Common myeloid progenitor, CD34-positive (primary cell): ENCODE measurements around the gene NRL.
A peak's percentile ranks its signal among the peaks of the same experiment; 100 is the strongest.
"Not testable (repeated sequence)": the region's sequence is repeated elsewhere in the genome, so short reads cannot be mapped to it uniquely, and the experiment has no call there.

Source experiments
- CTCF ChIA-PET: fragments of 350-600 bp; sonication (Branson Sonifier 250); formaldehyde crosslinking; loops from one replicate; lab custom pipeline; 2021; ENCODE audit warnings: antibody characterized with exemption; lab: Charles Lee
- POLR2A ChIA-PET: fragments of 350-600 bp; sonication (Branson Sonifier 250); formaldehyde crosslinking; loops from one replicate; lab custom pipeline; 2021; ENCODE audit warnings: antibody characterized with exemption; lab: Charles Lee
- DNase-seq, 3 donors: peaks; one replicate each; pipeline versions ENCODE4 v3.0.0 to v3.0.0-alpha.2; 2013
- H3K27ac ChIP-seq, 2 experiments: 1 replicate in 1 of 2; 2 replicates in 1 of 2; pipeline ENCODE4 v1.7.0; 2013; ENCODE audit warnings: inconsistent platforms in 2 of 2, low read length in 2 of 2, mild to moderate bottlenecking in 2 of 2, low read depth in 1 of 2, moderate library complexity in 1 of 2; ENCODE audit not compliant: severe bottlenecking in 2 of 2, insufficient read depth in 1 of 2, poor library complexity in 1 of 2
- H3K27me3 ChIP-seq, 5 experiments: replicated peaks in 2 of 5; 1 replicate in 3 of 5; 2 replicates in 2 of 5; pipeline versions ENCODE4 v1.6.1 to v1.7.0; 2013; ENCODE audit warnings: low read length in 4 of 5, mild to moderate bottlenecking in 2 of 5, moderate library complexity in 2 of 5, inconsistent platforms in 1 of 5; ENCODE audit not compliant: insufficient read depth in 5 of 5, control insufficient read depth in 4 of 5
- H3K36me3 ChIP-seq, 4 experiments: 1 replicate in 2 of 4; 2 replicates in 2 of 4; pipeline versions ENCODE4 v1.6.1 to v1.7.0; 2013; ENCODE audit warnings: low read length in 3 of 4, control low read depth in 1 of 4, mild to moderate bottlenecking in 1 of 4; ENCODE audit not compliant: control insufficient read depth in 4 of 4, insufficient read depth in 4 of 4
- H3K4me1 ChIP-seq, 4 experiments: 1 replicate in 3 of 4; 2 replicates in 1 of 4; pipeline versions ENCODE4 v1.6.1 to v1.7.1; 2013; ENCODE audit warnings: low read length in 3 of 4, mild to moderate bottlenecking in 3 of 4, control low read depth in 1 of 4, inconsistent platforms in 1 of 4, moderate library complexity in 1 of 4; ENCODE audit not compliant: control insufficient read depth in 4 of 4, insufficient read depth in 4 of 4; ENCODE audit errors: control extremely low read depth in 1 of 4
- H3K4me3 ChIP-seq, 7 experiments: 1 replicate in 4 of 7; 2 replicates in 3 of 7; pipeline versions ENCODE4 v1.5.1 to v1.7.0; 2013; ENCODE audit warnings: mild to moderate bottlenecking in 7 of 7, low read length in 6 of 7, moderate library complexity in 6 of 7, inconsistent platforms in 2 of 7, low read depth in 2 of 7, control low read depth in 1 of 7; ENCODE audit not compliant: insufficient read depth in 4 of 7, control insufficient read depth in 1 of 7; ENCODE audit errors: extremely low read depth in 1 of 7
- H3K9me3 ChIP-seq, 5 experiments: 1 replicate in 4 of 5; 2 replicates in 1 of 5; pipeline versions ENCODE4 v1.6.1 to v1.7.1; 2013; ENCODE audit warnings: low read length in 4 of 5, mild to moderate bottlenecking in 2 of 5, inconsistent platforms in 1 of 5, low read depth in 1 of 5, moderate library complexity in 1 of 5; ENCODE audit not compliant: control insufficient read depth in 4 of 5, insufficient read depth in 2 of 5; ENCODE audit errors: control extremely low read depth in 1 of 5
- WGBS: methylation state at CpG from one replicate; pipeline ENCODE4 v1.1.5; 2013; ENCODE audit not compliant: insufficient coverage; 5-methylcytosine and 5-hydroxymethylcytosine counted together

The NRL gene

GRCh38 chr14:24113379-24113800, 1.4 kb downstream of the NRL start:
- peak in 1 of 3 donors; percentile 40 for DNase-seq
- Histone ChIP-seq H3K4me1 (peaks cover 11 to 40% (median 26%) of the 10 kb centered on the region in 4 experiments), H3K36me3 (peaks cover 6 to 21% (median 14%) of the 10 kb centered on the region in 4 experiments), H3K4me3 (peak overlapping the region; percentile 51 to 98 (median 91)), H3K9me3 (no peaks in the 10 kb centered on the region), H3K27me3 (no peaks in the 10 kb centered on the region), H3K27ac (peak overlapping the region; percentile 95 to 98)
- ChIA-PET CTCF (interaction anchor here (0.8 to 7.7 kb wide), 6 partner anchors 18 to 56 kb away, joined by 3 to 46 read pairs (median 16); partner anchors contain the start of genes FITM1, PCK2 and PSME1), POLR2A (interaction anchor here (0.6 to 2.4 kb wide), 8 partner anchors 19 to 75 kb away, joined by 3 to 11 read pairs (median 6); partner anchors contain the start of genes EMC9, IPO4, IRF9 and PCK2)
- 13% methylated on average over 12 of the region's 15 CpGs for WGBS

- WGBS, result no CpG with 5 or more reads among the region's 1 CpG
- no peaks in the 10 kb centered on the region for H3K36me3 ChIP-seq
- H3K9me3 ChIP-seq, result no peaks in the 10 kb centered on the region
- no peak overlapping the region for H3K27ac ChIP-seq
- CTCF ChIA-PET, result interaction anchor here (0.7 to 11.6 kb wide), 17 partner anchors 9 to 102 kb away, joined by 3 to 188 read pairs (median 5); partner anchors contain the start of genes CARMIL3, CHMP4A, FITM1 and IRF9
- peaks cover 3 to 32% (median 14%) of the 10 kb centered on the region in 4 experiments for H3K4me1 ChIP-seq
- POLR2A ChIA-PET, result no interaction called here
- no peak for DNase-seq
- H3K27me3 ChIP-seq, result no peaks in the 10 kb centered on the region
- no peak overlapping the region for H3K4me3 ChIP-seq
Measured at GRCh38 chr14:24110523-24110922, 4.2 kb downstream of the NRL start.

GRCh38 chr14:24110060-24110459, 4.7 kb downstream of the NRL start:
- Histone ChIP-seq H3K4me3 (no peak overlapping the region), H3K9me3 (peaks cover 0 to under 1% (median 0%) of the 10 kb centered on the region in 5 experiments), H3K36me3 (peaks cover 0 to 1% (median 0%) of the 10 kb centered on the region in 4 experiments), H3K27ac (no peak overlapping the region), H3K4me1 (peaks cover 3 to 28% (median 12%) of the 10 kb centered on the region in 4 experiments), H3K27me3 (no peaks in the 10 kb centered on the region)
- no peak for DNase-seq
- ChIA-PET POLR2A (no interaction called here), CTCF (interaction anchor here (0.6 to 11.6 kb wide), 21 partner anchors 9 to 805 kb away, joined by 3 to 188 read pairs (median 4); partner anchors contain the start of genes CARMIL3, CHMP4A, EMC9 and FITM1)
- 95% methylated on average over 6 of the region's 9 CpGs for WGBS

GRCh38 chr14:24108336-24108874, 6.3 kb downstream of the NRL start:
- H3K27ac ChIP-seq, result peak overlapping the region in 1 of 2 experiments; percentile 17

GRCh38 chr14:24106672-24107271, 8.0 kb downstream of the NRL start:
- peaks cover 0 to 24% (median 13%) of the 10 kb centered on the region in 4 experiments for H3K36me3 ChIP-seq
- H3K27me3 ChIP-seq, result no peaks in the 10 kb centered on the region
- DNase-seq, result no peak
- ChIA-PET POLR2A (interaction anchor here (1.7 kb wide), 1 partner anchor 16 kb away, joined by 4 read pairs; no protein-coding TSS in a partner anchor), CTCF (interaction anchor here (1.0 to 11.6 kb wide), 11 partner anchors 10 to 92 kb away, joined by 3 to 188 read pairs (median 7); partner anchors contain the start of genes IRF9 and PCK2)
- no peak overlapping the region for H3K4me3 ChIP-seq
- WGBS, result 100% methylated on average over 1 of the region's 4 CpGs
- peaks cover 0 to 5% (median 0%) of the 10 kb centered on the region in 5 experiments for H3K9me3 ChIP-seq
- H3K4me1 ChIP-seq, result peaks cover 3 to 17% (median 6%) of the 10 kb centered on the region in 4 experiments
- H3K27ac ChIP-seq, result no peak overlapping the region

More at GRCh38 chr14:24108336-24108874, 6.3 kb downstream of the NRL start:
- H3K36me3 ChIP-seq, result peaks cover 0 to 12% (median 8%) of the 10 kb centered on the region in 4 experiments
- no peak for DNase-seq
- peaks cover 3 to 20% (median 9%) of the 10 kb centered on the region in 4 experiments for H3K4me1 ChIP-seq
- peak overlapping the region in 1 of 7 experiments; percentile 38 for H3K4me3 ChIP-seq
- H3K27me3 ChIP-seq, result no peaks in the 10 kb centered on the region
- CTCF ChIA-PET, result interaction anchor here (0.5 to 11.6 kb wide), 28 partner anchors 9 to 539 kb away, joined by 3 to 188 read pairs (median 4); partner anchors contain the start of genes CARMIL3, IRF9, PCK2 and PSME1
- POLR2A ChIA-PET, result interaction anchor here (0.8 to 2.0 kb wide), 4 partner anchors 14 to 38 kb away, joined by 3 to 12 read pairs (median 3); partner anchors contain the start of genes PCK2 and PSME2
- 47% methylated on average over 5 of the region's 5 CpGs for WGBS
- peaks cover 0 to 5% (median 0%) of the 10 kb centered on the region in 5 experiments for H3K9me3 ChIP-seq

- H3K36me3 ChIP-seq, result peaks cover 0 to 33% (median 16%) of the 10 kb centered on the region in 4 experiments
- not testable (repeated sequence) for H3K4me3 ChIP-seq, H3K27me3 ChIP-seq, DNase-seq, H3K9me3 ChIP-seq, H3K27ac ChIP-seq
- ChIA-PET POLR2A (interaction anchor here (1.2 to 1.7 kb wide), 2 partner anchors 11 to 15 kb away, joined by 4 to 5 read pairs; partner anchors contain the start of gene PCK2), CTCF (interaction anchor here (1.1 to 11.6 kb wide), 6 partner anchors 9 to 47 kb away, joined by 3 to 188 read pairs (median 32); partner anchors contain the start of gene PCK2)
- 97% methylated on average over 7 of the region's 8 CpGs for WGBS
- H3K4me1 ChIP-seq, result peaks cover 3 to 13% (median 6%) of the 10 kb centered on the region in 4 experiments
Measured at GRCh38 chr14:24105609-24106239, 9.0 kb downstream of the NRL start.
